HepG2 (cell line): ENCODE measurements around the gene PDZD2.

Source experiments
- AFF4 ChIP-seq: sonication (generic); formaldehyde crosslinking; IDR thresholded peaks from 2 replicates; pipeline ENCODE4 v1.4.0; 2020; ENCODE audit warnings: missing genetic modification reagents
- EZH2 ChIP-seq: conservative IDR thresholded peaks from 2 replicates; pipeline ENCODE4 v1.6.1; 2012; ENCODE audit warnings: mild to moderate bottlenecking, low read depth, low read length, moderate library complexity
- GRHL1 ChIP-seq: sonication (generic); formaldehyde crosslinking; conservative IDR thresholded peaks from 2 replicates; pipeline ENCODE4 v1.8.0; 2022; ENCODE audit warnings: missing genetic modification reagents
- KAT2B ChIP-seq: fragments of 150-350 bp; IDR thresholded peaks from 2 replicates; pipeline ENCODE4 v1.6.1; 2014; ENCODE audit warnings: low read depth, low read length, borderline replicate concordance
- NFYB ChIP-seq: sonication (generic); formaldehyde crosslinking; IDR thresholded peaks from 2 replicates; pipeline ENCODE4 v1.4.0; 2020; ENCODE audit warnings: missing genetic modification reagents
- PHF8 ChIP-seq: sonication (generic); formaldehyde crosslinking; IDR thresholded peaks from 2 replicates; pipeline ENCODE4 v1.5.0; 2020; ENCODE audit warnings: missing genetic modification reagents
- POLR2AphosphoS2 ChIP-seq: IDR thresholded peaks from 2 replicates; pipeline ENCODE4 v1.6.1; 2011; ENCODE audit warnings: low read depth, low read length, improper control_type of control experiment
- ZBTB33 ChIP-seq: sonication (generic); formaldehyde crosslinking; IDR thresholded peaks from 2 replicates; pipeline ENCODE4 v1.4.0; 2020; ENCODE audit warnings: missing genetic modification reagents

- no peak for TF ChIP-seq NFYB (CRISPR knock-in tag)
- TF ChIP-seq POLR2AphosphoS2, result no peak
- TF ChIP-seq AFF4 (CRISPR knock-in tag), result no peak
- no peak for TF ChIP-seq KAT2B
- no peak for TF ChIP-seq GRHL1 (CRISPR knock-in tag)
- no peak for TF ChIP-seq ZBTB33 (CRISPR knock-in tag)
- TF ChIP-seq EZH2, result no peak
- no peak for TF ChIP-seq PHF8 (CRISPR knock-in tag)
Measured at GRCh38 chr5:31987985-31988710, 349.2 kb downstream of the PDZD2 start.
